ENCODE results near the gene NT5M.

NT5M gene

GRCh38 chr17:17256316-17256715, 46.9 kb upstream of the NT5M start:
- H3K27me3 ChIP-seq (ENCODE audit: insufficient read depth, low read length, poor library complexity, severe bottlenecking), result no peaks in the 10 kb centered on the region
- H3F3A ChIP-seq (ENCODE audit: low read depth), result no peaks in the 10 kb centered on the region
- no peaks in the 10 kb centered on the region for H3K4me1 ChIP-seq (ENCODE audit: insufficient read depth, low read length, poor library complexity, severe bottlenecking)
- TF ChIP-seq CTCF (conservative IDR thresholded peaks at IDR 0.05; ENCODE audit: low read length) (no peak), EZH2phosphoT487 (IDR thresholded peaks at IDR 0.05; ENCODE audit: borderline replicate concordance) (no peak)
- H3K36me3 ChIP-seq (ENCODE audit: insufficient read depth, low read length), result peaks cover 77% of the 10 kb centered on the region
- H3K4me2 ChIP-seq (ENCODE audit: low read depth, low read length, poor library complexity, severe bottlenecking), result no peak overlapping the region
- no peak overlapping the region for H3K4me3 ChIP-seq (ENCODE audit: low read length, poor library complexity, severe bottlenecking)
- H2AFZ ChIP-seq (ENCODE audit: low read length), result no peak overlapping the region
- H3K79me2 ChIP-seq (ENCODE audit: insufficient read depth, low read length), result no peaks in the 10 kb centered on the region
- peaks cover 4% of the 10 kb centered on the region for H4K20me1 ChIP-seq (ENCODE audit: insufficient read depth, low read length, poor library complexity, severe bottlenecking)
- no peaks in the 10 kb centered on the region for H3K9me3 ChIP-seq (ENCODE audit: insufficient read depth, low read depth, low read length)
- H3K9ac ChIP-seq (ENCODE audit: low read depth, low read length, poor library complexity, severe bottlenecking), result no peak overlapping the region
- no peaks in the 10 kb centered on the region for H3K9me2 ChIP-seq (replicated peaks; ENCODE audit: low read depth, low read length)

- Histone ChIP-seq H3K9ac (ENCODE audit: low read depth, low read length, poor library complexity, severe bottlenecking) (no peak overlapping the region), H3K36me3 (ENCODE audit: insufficient read depth, low read length) (peaks cover 70% of the 10 kb centered on the region), H3K4me2 (ENCODE audit: low read depth, low read length, poor library complexity, severe bottlenecking) (no peak overlapping the region), H2AFZ (ENCODE audit: low read length) (no peak overlapping the region), H3K9me3 (ENCODE audit: insufficient read depth, low read depth, low read length) (no peaks in the 10 kb centered on the region), H3K9me2 (replicated peaks; ENCODE audit: low read depth, low read length) (no peaks in the 10 kb centered on the region), H4K20me1 (ENCODE audit: insufficient read depth, low read length, poor library complexity, severe bottlenecking) (peaks cover 4% of the 10 kb centered on the region), H3K4me1 (ENCODE audit: insufficient read depth, low read length, poor library complexity, severe bottlenecking) (no peaks in the 10 kb centered on the region), H3K4me3 (ENCODE audit: low read length, poor library complexity, severe bottlenecking) (no peak overlapping the region), H3K79me2 (ENCODE audit: insufficient read depth, low read length) (no peaks in the 10 kb centered on the region), H3F3A (ENCODE audit: low read depth) (no peaks in the 10 kb centered on the region), H3K27me3 (ENCODE audit: insufficient read depth, low read length, poor library complexity, severe bottlenecking) (no peaks in the 10 kb centered on the region)
- TF ChIP-seq CTCF (conservative IDR thresholded peaks at IDR 0.05; ENCODE audit: low read length) (no peak), EZH2phosphoT487 (IDR thresholded peaks at IDR 0.05; ENCODE audit: borderline replicate concordance) (no peak)
These were observed 45.2 kb upstream of the NT5M start for GRCh38 chr17:17258011-17258410.

- no peaks in the 10 kb centered on the region for H3F3A ChIP-seq (ENCODE audit: low read depth)
- H3K4me3 ChIP-seq (ENCODE audit: low read length, poor library complexity, severe bottlenecking), result no peak overlapping the region
- H2AFZ ChIP-seq (ENCODE audit: low read length), result no peak overlapping the region
- H3K4me1 ChIP-seq (ENCODE audit: insufficient read depth, low read length, poor library complexity, severe bottlenecking), result no peaks in the 10 kb centered on the region
- no peaks in the 10 kb centered on the region for H3K27me3 ChIP-seq (ENCODE audit: insufficient read depth, low read length, poor library complexity, severe bottlenecking)
- H4K20me1 ChIP-seq (ENCODE audit: insufficient read depth, low read length, poor library complexity, severe bottlenecking), result peaks cover 4% of the 10 kb centered on the region
- no peaks in the 10 kb centered on the region for H3K79me2 ChIP-seq (ENCODE audit: insufficient read depth, low read length)
- no peak overlapping the region for H3K9ac ChIP-seq (ENCODE audit: low read depth, low read length, poor library complexity, severe bottlenecking)
- TF ChIP-seq CTCF (conservative IDR thresholded peaks at IDR 0.05; ENCODE audit: low read length) (no peak), EZH2phosphoT487 (IDR thresholded peaks at IDR 0.05; ENCODE audit: borderline replicate concordance) (no peak)
- no peaks in the 10 kb centered on the region for H3K9me3 ChIP-seq (ENCODE audit: insufficient read depth, low read depth, low read length)
- no peak overlapping the region for H3K4me2 ChIP-seq (ENCODE audit: low read depth, low read length, poor library complexity, severe bottlenecking)
- peaks cover 64% of the 10 kb centered on the region for H3K36me3 ChIP-seq (ENCODE audit: insufficient read depth, low read length)
- no peaks in the 10 kb centered on the region for H3K9me2 ChIP-seq (replicated peaks; ENCODE audit: low read depth, low read length)
These were observed 44.2 kb upstream of the NT5M start for GRCh38 chr17:17258998-17259397.
